Hepatic stellate cell (primary cell): ENCODE data around the gene RHBDL1.
"Not testable (repeated sequence)": the region's sequence is repeated elsewhere in the genome, so short reads cannot be mapped to it uniquely, and the experiment has no call there.

ENCODE experiments used
- DNase-seq: peaks from one replicate; pipeline ENCODE4 v3.0.0; 2011; ENCODE audit warnings: low spot score

Gene RHBDL1

DNA sequence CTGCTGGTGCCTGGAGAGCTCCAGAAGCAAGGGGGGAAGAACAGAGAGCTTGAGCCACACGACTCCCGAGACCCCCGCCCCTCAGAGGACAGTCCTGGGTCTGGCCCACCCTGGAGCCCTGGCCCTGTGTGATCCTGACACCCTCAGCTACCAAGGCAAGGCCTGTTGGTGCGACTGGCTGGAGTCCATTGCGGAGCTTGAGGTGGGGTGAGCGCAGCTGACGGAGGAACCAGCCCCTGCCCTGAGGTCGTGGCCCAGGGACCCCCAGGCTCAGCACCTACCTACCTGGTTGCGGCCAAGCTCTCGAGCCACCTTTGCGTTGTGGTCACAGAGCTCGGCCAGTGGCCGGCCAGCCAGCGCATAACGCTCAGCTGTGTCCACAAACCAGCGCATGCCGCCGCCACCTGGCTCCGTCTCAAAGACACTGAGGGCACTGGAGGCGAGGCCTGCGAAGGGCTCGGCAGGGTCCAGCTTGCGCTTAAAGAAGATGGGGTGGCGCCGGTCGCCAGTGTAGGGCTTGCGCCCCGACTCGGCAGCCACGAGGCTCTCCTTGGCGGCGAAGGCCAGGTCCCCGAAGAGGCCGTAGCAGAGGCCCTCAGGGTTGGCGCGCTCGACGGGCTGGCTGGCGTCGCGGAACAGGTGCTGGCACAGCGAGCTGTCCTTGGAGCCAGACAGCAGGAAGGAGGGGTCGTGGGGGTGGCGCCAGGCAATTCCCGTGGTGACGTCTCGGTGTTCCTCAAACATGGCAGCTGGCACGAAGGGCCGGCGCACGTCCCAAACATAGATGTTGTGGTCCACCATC lies 11.2 kb downstream of the RHBDL1 start:
- DNase-seq = no peak

GRCh38 chr16:687499-687898 lies 12.0 kb downstream of the RHBDL1 start:
- no peak for DNase-seq

- DNase-seq = no peak
Observed at GRCh38 chr16:689175-689897, 13.9 kb downstream of the RHBDL1 start.

DNA sequence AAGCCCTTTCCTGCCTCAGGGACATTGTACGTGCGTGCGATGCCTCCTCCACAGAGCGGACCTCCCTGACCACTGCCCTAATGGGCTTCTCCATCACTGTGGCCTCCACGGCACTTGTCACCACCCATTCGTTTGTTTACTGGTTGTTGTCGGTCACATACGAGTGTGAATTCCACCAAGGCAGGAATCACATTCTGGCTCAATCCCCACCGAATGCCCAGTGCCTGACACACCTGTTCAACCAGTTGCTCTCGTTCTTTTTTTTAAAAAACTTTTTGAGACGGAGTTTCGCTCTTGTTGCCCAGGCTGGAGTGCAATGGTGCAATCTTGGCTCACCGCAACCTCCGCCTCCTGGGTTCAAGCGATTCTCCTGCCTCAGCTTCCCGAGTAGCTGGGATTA lies 15.8 kb downstream of the RHBDL1 start:
- not testable (repeated sequence) for DNase-seq

DNA sequence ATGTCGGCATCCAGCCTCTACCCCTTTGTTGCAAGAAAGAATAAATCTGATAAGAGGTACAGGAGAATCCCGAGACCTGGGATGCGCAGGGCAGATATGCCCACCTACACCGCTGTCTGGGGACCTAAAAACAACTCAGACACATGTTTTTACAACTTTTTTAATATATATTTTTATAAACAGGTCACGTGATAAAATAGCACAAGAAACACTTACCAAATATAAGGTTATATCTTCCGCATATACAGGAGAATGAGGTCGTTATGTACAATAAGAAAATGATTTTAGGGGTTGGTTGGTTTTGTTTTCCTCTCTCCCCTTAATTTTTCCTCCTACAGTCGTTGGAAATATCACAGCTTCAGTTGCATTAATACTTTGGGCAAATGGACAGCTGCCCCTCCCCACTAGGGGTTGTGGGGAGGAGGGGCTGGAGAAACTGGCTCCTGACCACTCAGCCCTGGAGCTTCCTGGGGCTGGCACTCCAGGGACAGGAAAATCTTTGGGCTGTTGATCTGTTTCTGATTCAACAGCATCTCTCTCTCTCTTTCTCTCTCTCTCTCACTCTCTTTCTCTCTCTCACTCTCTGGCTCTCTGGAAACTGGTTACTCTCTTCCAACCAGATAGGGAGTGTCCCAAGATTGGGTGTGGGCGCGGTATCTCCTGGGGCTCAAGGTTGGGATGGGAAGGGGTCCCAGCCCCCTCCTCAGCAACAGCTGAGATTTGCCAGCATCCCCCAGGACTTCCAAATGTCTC lies 17.1 kb downstream of the RHBDL1 start:
- no peak for DNase-seq

DNA sequence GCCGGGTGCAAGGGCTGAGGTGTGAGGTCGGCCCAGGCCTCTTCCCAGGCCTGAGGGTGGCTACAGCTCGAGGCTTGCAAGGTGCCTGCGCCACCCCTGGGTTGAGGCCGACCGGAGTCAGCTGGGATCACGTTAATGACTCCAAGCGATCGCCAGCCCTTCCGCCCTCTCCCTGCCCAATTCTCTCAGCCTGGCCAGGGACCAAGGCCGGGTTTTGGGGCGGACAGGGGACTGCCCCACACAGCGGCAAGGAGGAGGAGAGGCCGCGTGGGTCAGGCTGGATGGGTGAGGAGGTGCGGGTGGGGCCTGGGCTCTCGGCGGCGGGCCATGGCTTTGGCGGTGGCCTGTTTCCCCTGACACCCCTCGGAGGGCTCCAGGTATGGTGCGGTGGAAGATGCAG lies 17.9 kb downstream of the RHBDL1 start:
- no peak for DNase-seq

- DNase-seq = no peak
Observed at GRCh38 chr16:693766-694165, 18.3 kb downstream of the RHBDL1 start.

- DNase-seq = no peak
Observed at GRCh38 chr16:694187-694862, 18.9 kb downstream of the RHBDL1 start.

DNA sequence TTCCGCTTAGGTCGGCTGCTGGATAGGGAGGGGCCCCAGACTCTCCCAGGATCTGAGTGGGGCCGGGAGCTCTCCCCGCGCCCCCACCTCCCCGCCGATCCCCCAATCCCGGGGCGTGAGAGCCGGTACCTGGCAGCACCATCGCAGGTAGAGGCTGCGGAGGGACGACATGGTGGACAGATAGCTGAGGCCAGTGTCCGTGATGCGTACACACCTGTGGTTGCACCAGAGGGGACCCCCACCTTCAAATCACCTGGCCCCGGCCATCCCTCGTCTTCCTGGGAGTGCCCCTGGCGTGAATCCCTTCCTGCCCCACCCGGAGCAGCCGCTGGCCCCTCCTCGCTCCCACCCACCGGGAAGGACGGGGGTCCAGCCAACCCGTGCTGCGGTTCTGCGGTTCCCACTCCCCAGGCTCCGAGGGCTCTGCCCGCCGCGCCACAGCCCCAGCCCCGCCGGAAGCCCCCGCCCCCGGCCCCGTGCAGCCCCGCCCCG lies 19.4 kb downstream of the RHBDL1 start:
- DNase-seq = no peak

- no peak for DNase-seq
Observed at GRCh38 chr16:695355-696089, 20.1 kb downstream of the RHBDL1 start.

GRCh38 chr16:698911-699671 lies 23.6 kb downstream of the RHBDL1 start:
- DNase-seq = no peak

DNA sequence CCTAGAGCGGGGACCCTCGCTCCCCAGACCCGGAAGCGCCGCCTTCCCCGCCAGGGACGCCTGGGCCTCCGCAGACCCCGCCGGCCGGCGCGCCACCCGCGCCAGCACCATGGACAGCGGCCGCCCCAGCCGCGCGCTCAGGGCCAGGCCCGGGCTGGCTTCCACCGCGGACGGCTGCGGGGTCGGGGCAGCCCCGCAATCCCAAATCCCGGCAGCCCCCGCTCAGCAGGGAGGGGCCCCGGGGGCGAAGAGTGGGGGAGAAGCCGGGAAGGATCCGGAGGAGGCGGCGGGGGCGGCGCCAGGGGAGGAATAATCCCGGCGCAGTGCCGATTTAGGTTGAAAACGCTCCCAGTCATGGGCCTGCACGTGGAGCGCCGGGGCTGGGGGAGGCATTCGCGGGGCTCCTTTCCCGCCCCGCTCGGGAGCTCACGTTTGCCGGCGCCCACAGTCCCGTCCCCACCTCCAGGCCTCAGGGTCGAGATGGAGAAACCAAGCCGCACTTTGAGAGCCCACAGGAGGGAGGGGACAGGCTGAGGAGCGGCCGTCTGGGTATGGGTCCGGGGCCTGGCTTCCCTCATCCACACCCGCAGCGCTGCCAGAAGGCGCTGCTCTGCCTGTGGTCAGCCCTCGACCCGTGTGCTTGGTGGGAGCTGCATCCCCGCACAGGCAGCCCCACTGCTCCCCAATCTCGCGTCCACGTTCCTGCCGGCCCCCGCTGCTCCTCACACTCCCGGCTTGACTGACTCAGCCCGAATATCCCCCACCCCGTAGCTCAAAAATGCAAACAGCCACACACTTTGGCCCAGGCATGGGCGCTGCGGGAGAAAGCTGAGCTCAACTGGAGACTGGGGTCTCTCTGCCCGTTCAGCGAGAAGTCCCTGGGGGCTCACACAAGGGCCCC lies 25.5 kb downstream of the RHBDL1 start:
- DNase-seq = no peak

GRCh38 chr16:702341-702740 lies 26.9 kb downstream of the RHBDL1 start:
- DNase-seq = no peak

GRCh38 chr16:703406-703805 lies 27.9 kb downstream of the RHBDL1 start:
- DNase-seq = no peak

- DNase-seq = no peak
Observed at GRCh38 chr16:704047-704446, 28.6 kb downstream of the RHBDL1 start.

- DNase-seq = no peak
Observed at GRCh38 chr16:704552-705380, 29.3 kb downstream of the RHBDL1 start.

DNA sequence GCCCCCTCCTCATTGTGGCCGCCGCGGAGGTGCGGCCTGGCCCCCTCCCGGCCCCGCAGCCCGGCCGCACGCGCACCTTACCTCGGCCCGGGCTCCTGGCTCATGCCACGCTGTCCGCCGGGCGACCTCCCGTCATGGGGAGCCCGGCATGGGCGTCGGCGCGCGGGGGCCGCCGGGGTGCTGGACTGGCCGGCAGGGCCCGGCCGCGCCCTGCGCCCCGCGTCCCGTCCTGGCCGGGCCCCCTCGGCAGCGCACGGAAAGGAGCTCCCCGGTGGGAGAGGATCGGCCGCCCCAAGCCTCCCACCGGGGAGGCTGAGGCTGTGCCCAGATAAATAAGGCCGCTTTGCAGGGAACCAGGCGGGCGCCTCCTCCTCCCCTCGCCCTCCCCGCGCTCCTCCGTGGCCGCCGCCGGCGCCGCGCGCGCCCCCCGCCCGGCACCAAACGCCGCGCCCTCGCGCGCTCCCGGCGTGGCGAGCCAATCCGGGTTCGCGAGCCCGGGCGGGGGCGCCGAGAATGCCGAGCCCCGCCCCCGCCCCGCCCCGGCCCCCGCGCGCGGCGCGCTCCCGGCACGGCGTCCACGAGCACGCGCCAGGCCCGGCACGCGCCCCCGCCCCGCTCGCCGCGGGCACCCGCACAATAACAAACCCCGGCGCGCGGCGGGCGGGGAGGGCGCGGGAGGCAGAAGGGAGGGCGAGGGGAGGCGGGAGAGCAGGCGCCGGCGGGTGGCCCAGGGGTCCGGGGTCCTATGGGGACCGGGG lies 30.1 kb downstream of the RHBDL1 start, which contains the start of gene FBXL16:
TSS of gene FBXL16 (minus strand) at position 371 of the 758 bp plus-strand sequence. CDS start 8,396 bp downstream, outside the sequence.
- DNase-seq = no peak
